GM12878 (cell line): Measurements from ENCODE around the gene SMIM10L1. TPM values are rescaled to one million over a fixed set of nuclear protein-coding genes. Genes with fewer than 3 reads are reported as not detected.
A peak's percentile ranks its signal among the peaks of the same experiment; 100 is the strongest.

Experiments
- ATAC-seq: fragments of 200-7000 bp; cut with Tn5 transposase; 3 replicates; pipeline ENCODE4 v1.9.1; 2020; ENCODE audit warnings: mild to moderate bottlenecking, moderate library complexity
- BruUV-seq: library from RNA; stranded (reverse); fragments of 400-500 nt; replicated peaks from 2 replicates; lab custom pipeline; 2021; lab: Mats Ljungman, UMichigan
- CTCF ChIA-PET: fragments of 300-600 bp; sonication (Branson Sonifier 250); formaldehyde crosslinking; extraction: SDS; loops from one replicate; lab custom pipeline; 2021; ENCODE audit warnings: inconsistent platforms; lab: Yijun Ruan, JAX
- POLR2A ChIA-PET: fragments of 350-600 bp; formaldehyde crosslinking; extraction: SDS; loops from one replicate; lab custom pipeline; 2021; ENCODE audit warnings: inconsistent platforms; lab: Charles Lee
- RAD21 ChIA-PET: fragments of 300-600 bp; sonication (Branson Sonifier 250); formaldehyde crosslinking; loops from one replicate; lab custom pipeline; 2023; ENCODE audit warnings: antibody characterized with exemption; ENCODE audit not compliant: unreplicated experiment; lab: Charles Lee
- SMC1A ChIA-PET: fragments of 300-600 bp; sonication (Branson Sonifier 250); formaldehyde crosslinking; loops from one replicate; lab custom pipeline; 2023; ENCODE audit not compliant: unreplicated experiment, uncharacterized antibody; lab: Charles Lee
- DNase-seq: peaks from one replicate; pipeline ENCODE4 v3.0.0-alpha.2; 2011; ENCODE audit warnings: low read depth, low spot score
- FAIRE-seq: peaks from 3 replicates; lab custom pipeline; 2011; peaks lifted over from hg19 to GRCh38; lab: Jason Lieb, UNC
- H2AFZ ChIP-seq: 2 replicates; pipeline ENCODE4 v1.6.0; 2011; ENCODE audit warnings: low read depth, low read length, control low read depth; ENCODE audit not compliant: control insufficient read depth
- H3K27ac ChIP-seq: 2 replicates; pipeline ENCODE4 v1.5.1; 2011; ENCODE audit warnings: control low read depth; ENCODE audit not compliant: control insufficient read depth, insufficient read depth
- H3K27me3 ChIP-seq, 2 experiments: replicated peaks in 1 of 2; 2 replicates each; pipeline versions ENCODE4 v1.6.0 to v1.6.1; 2011; ENCODE audit warnings: low read length in 1 of 2; ENCODE audit not compliant: control insufficient read depth in 2 of 2, insufficient read depth in 2 of 2
- H3K36me3 ChIP-seq, 2 experiments: 2 replicates each; pipeline ENCODE4 v1.5.1; 2011; ENCODE audit warnings: low read length in 1 of 2; ENCODE audit not compliant: control insufficient read depth in 2 of 2, insufficient read depth in 2 of 2
- H3K4me1 ChIP-seq: 2 replicates; pipeline ENCODE4 v1.6.1; 2011; ENCODE audit warnings: mild to moderate bottlenecking, low read length, moderate library complexity, mixed read lengths; ENCODE audit not compliant: control insufficient read depth, insufficient read depth
- H3K4me2 ChIP-seq: 2 replicates; pipeline ENCODE4 v1.6.0; 2011; ENCODE audit warnings: control low read depth; ENCODE audit not compliant: control insufficient read depth, insufficient read depth
- H3K4me3 ChIP-seq: fragments of 200-600 bp; sonication (generic); 2 replicates; pipeline ENCODE4 v1.5.1; 2016
- H3K79me2 ChIP-seq: 2 replicates; pipeline ENCODE4 v1.6.0; 2011; ENCODE audit warnings: low read length; ENCODE audit not compliant: control insufficient read depth, insufficient read depth
- H3K9ac ChIP-seq: 2 replicates; pipeline ENCODE4 v1.8.0; 2011; ENCODE audit warnings: low read length, control low read depth, mixed read lengths; ENCODE audit not compliant: control insufficient read depth, insufficient read depth
- H3K9me3 ChIP-seq: replicated peaks from 3 replicates; pipeline ENCODE4 v1.5.1; 2011; ENCODE audit warnings: mild to moderate bottlenecking, low read length; ENCODE audit not compliant: control insufficient read depth, insufficient read depth
- H4K20me1 ChIP-seq: 2 replicates; pipeline ENCODE4 v1.6.0; 2011; ENCODE audit not compliant: control insufficient read depth, insufficient read depth
- ATF7 ChIP-seq: fragments of 450-650 bp; IDR thresholded peaks from 2 replicates; pipeline ENCODE4 v1.6.1; 2016; ENCODE audit warnings: low read depth, mild to moderate bottlenecking
- CBFB ChIP-seq: IDR thresholded peaks from 2 replicates; pipeline ENCODE4 v1.6.1; 2016; ENCODE audit warnings: antibody characterized with exemption, low read depth
- CHD1 ChIP-seq: IDR thresholded peaks from 2 replicates; pipeline ENCODE4 v1.6.1; 2012; ENCODE audit warnings: low read depth, low read length, improper control_type of control experiment
- CREM ChIP-seq: IDR thresholded peaks from 2 replicates; pipeline ENCODE4 v1.6.1; 2014; ENCODE audit warnings: antibody characterized with exemption, low read depth
- FOXK2 ChIP-seq: fragments of 450-650 bp; IDR thresholded peaks from 2 replicates; pipeline ENCODE4 v1.6.1; 2017; ENCODE audit warnings: mild to moderate bottlenecking, moderate library complexity
- FOXM1 ChIP-seq: IDR thresholded peaks from 2 replicates; pipeline ENCODE4 v1.6.1; 2012; ENCODE audit warnings: low read depth, mild to moderate bottlenecking, inconsistent platforms, low read length, moderate library complexity
- MEF2A ChIP-seq: IDR thresholded peaks from 2 replicates; pipeline ENCODE4 v1.6.1; 2011; ENCODE audit warnings: low read depth, mild to moderate bottlenecking, low read length, moderate library complexity; ENCODE audit not compliant: insufficient read depth
- MEF2B ChIP-seq: fragments of 450-650 bp; IDR thresholded peaks from 2 replicates; pipeline ENCODE4 v1.6.1; 2018; ENCODE audit warnings: mild to moderate bottlenecking, moderate library complexity; ENCODE audit not compliant: partially characterized antibody, poor library complexity, severe bottlenecking
- PAX5 ChIP-seq: IDR thresholded peaks from 2 replicates; pipeline ENCODE4 v1.6.1; 2011; ENCODE audit warnings: low read depth, low read length, borderline replicate concordance
- PML ChIP-seq: IDR thresholded peaks from 2 replicates; pipeline ENCODE4 v1.6.1; 2012; ENCODE audit warnings: low read length, inconsistent platforms
- RELA ChIP-seq: fragments of 450-650 bp; IDR thresholded peaks from 2 replicates; pipeline ENCODE4 v1.8.0; 2014; ENCODE audit warnings: borderline replicate concordance; ENCODE audit not compliant: partially characterized antibody
- TBL1XR1 ChIP-seq: IDR thresholded peaks from 2 replicates; pipeline ENCODE4 v1.6.1; 2012; ENCODE audit warnings: low read depth, low read length, improper control_type of control experiment
- ZNF622 ChIP-seq: fragments of 450-650 bp; IDR thresholded peaks from 2 replicates; pipeline ENCODE4 v1.6.1; 2017; ENCODE audit warnings: mild to moderate bottlenecking, inconsistent platforms
- WGBS: methylation state at CpG from one replicate; pipeline ENCODE4 v1.1.6; 2016; ENCODE audit warnings: low lambda C conversion rate; ENCODE audit not compliant: insufficient replicate concordance, insufficient coverage; ENCODE audit errors: missing lambda C conversion rate; 5-methylcytosine and 5-hydroxymethylcytosine counted together
- in situ Hi-C: fragments of 300-500 bp; cut with MboI; formaldehyde crosslinking; loops from 9 replicates; pipeline ENCODE4 v1.14.3; 2018; ENCODE audit warnings: mixed read lengths
- intact Hi-C: fragments of 100-400 bp; cut with micrococcal nuclease; formaldehyde crosslinking; loops from one replicate; pipeline ENCODE4 v1.14.2; 2022; ENCODE audit not compliant: unreplicated experiment
- polyA plus RNA-seq, 11 experiments: library from polyadenylated mRNA; depleted of rRNA in 4 of 11; unstranded in 6 of 11; stranded (reverse) in 5 of 11; fragments of >200 nt; fragmentation: Nextera tagmentation in 4 of 11; fragmentation: Illumina TruSeq in 1 of 11; extraction: Ambion mirVana in 4 of 11; extraction: Trizol in 1 of 11; gene quantifications; 1 replicate in 1 of 11; 2 replicates in 10 of 11; pipeline versions ENCODE4 v1.2.1 to v1.2.3, GENCODE V29; 2011 to 2016; ENCODE audit warnings: inconsistent platforms in 2 of 11, missing spikeins in 2 of 11, low read depth in 1 of 11
- total RNA-seq, 4 experiments: library from RNA; depleted of rRNA in 3 of 4; stranded (reverse); fragments of >200 nt in 3 of 4; fragmentation: Illumina TruSeq in 1 of 4; extraction: Trizol in 1 of 4; gene quantifications; 2 replicates each; pipeline versions ENCODE4 v1.2.1 to v1.2.3, GENCODE V29; 2013 to 2021
- TF ChIP-seq, protein P1 (sequence below): fragments of 450-650 bp; IDR thresholded peaks from 2 replicates; pipeline ENCODE4 v1.6.1; 2017; ENCODE audit warnings: mild to moderate bottlenecking, moderate library complexity
- TF ChIP-seq, protein P2 (sequence below): fragments of 450-650 bp; IDR thresholded peaks from 2 replicates; pipeline ENCODE4 v1.6.1; 2017; ENCODE audit warnings: mild to moderate bottlenecking, low read depth, inconsistent platforms; ENCODE audit not compliant: poor library complexity, severe bottlenecking
- TF ChIP-seq, protein P3 (sequence below): IDR thresholded peaks from 2 replicates; pipeline ENCODE4 v1.6.1; 2011; ENCODE audit warnings: mild to moderate bottlenecking, low read depth, low read length, moderate library complexity; ENCODE audit not compliant: insufficient replicate concordance

Gene SMIM10L1
- total and polyA plus RNA-seq, 10 of the 15 experiments (the other 5 are each of a cell fraction or from before 2014, with no cell fraction given), result 3.3 to 10.5 (median 7.6) TPM

DNA sequence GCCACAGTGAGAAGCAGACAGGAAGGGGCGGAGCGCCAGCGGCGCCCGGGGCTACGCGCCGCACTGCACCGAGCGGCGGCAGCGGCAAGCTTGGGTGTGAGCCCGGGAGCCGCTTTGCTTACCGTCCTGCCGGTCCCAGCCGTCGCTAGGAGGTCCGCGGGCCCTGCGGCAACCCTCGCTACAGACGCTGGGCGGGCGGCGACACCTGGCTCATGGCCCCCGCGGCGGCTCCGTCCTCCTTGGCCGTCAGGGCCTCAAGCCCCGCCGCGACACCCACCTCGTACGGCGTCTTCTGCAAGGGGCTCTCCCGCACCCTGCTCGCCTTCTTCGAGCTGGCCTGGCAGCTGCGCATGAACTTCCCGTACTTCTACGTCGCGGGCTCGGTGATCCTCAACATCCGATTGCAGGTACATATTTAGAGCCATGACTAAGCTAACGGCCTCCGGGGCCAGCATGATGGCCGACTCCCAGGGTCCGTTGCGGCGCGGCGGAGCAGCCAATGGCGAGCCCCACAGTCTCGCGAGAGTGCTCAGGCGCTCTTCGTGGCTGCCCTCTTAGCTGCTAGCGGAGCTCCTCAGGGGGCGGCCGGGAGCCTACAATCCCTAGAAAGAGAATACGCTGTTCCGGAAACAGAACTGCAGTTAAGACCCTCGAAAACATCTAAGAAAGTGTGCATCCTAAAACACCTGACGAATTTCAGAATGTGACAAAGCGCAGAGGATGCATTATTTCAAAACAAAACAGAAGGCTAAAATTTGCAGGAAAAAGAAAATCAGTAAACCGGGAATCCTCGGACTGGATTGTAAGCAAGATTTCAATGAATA lies at the start of gene SMIM10L1 (continued):
- TF ChIP-seq, protein P1, sequence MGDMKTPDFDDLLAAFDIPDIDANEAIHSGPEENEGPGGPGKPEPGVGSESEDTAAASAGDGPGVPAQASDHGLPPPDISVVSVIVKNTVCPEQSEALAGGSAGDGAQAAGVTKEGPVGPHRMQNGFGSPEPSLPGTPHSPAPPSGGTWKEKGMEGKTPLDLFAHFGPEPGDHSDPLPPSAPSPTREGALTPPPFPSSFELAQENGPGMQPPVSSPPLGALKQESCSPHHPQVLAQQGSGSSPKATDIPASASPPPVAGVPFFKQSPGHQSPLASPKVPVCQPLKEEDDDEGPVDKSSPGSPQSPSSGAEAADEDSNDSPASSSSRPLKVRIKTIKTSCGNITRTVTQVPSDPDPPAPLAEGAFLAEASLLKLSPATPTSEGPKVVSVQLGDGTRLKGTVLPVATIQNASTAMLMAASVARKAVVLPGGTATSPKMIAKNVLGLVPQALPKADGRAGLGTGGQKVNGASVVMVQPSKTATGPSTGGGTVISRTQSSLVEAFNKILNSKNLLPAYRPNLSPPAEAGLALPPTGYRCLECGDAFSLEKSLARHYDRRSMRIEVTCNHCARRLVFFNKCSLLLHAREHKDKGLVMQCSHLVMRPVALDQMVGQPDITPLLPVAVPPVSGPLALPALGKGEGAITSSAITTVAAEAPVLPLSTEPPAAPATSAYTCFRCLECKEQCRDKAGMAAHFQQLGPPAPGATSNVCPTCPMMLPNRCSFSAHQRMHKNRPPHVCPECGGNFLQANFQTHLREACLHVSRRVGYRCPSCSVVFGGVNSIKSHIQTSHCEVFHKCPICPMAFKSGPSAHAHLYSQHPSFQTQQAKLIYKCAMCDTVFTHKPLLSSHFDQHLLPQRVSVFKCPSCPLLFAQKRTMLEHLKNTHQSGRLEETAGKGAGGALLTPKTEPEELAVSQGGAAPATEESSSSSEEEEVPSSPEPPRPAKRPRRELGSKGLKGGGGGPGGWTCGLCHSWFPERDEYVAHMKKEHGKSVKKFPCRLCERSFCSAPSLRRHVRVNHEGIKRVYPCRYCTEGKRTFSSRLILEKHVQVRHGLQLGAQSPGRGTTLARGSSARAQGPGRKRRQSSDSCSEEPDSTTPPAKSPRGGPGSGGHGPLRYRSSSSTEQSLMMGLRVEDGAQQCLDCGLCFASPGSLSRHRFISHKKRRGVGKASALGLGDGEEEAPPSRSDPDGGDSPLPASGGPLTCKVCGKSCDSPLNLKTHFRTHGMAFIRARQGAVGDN, result peak; percentile 77; the same call in 1 of the 2 replicates
- TF ChIP-seq MEF2A, result 0 out of 2 replicates have a peak, but pooled peaks have one; percentile 51
- TF ChIP-seq ZNF622, result no peak
- peak; percentile 97 for TF ChIP-seq PML
- TF ChIP-seq PAX5, result 0 out of 2 replicates have a peak, but pooled peaks have one; percentile 31

DNA sequence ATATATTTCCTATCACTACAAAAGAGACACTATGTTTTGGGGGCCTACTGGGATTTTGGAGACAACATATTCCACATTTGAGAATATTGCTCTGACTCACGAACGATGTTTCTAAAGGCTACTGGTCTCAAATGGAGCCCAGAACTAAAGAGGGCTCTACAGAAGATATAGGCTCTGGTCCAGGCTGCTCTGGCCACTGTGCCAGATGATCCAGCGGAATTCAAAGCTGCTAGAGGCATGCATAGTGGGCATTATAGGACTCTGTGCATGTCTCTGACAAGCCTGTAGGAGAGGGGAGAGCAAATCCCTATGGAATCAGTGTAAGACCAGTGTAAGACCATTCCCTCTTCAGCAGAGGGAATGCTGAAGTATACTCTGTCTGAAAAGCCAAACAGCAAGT lies 40.6 kb upstream of the SMIM10L1 start:
- Histone ChIP-seq H4K20me1 (no peaks in the 10 kb centered on the region), H3K79me2 (no peaks in the 10 kb centered on the region; the same call in none of the 2 replicates), H3K36me3 (no peaks in the 10 kb centered on the region; a peak in 1 of 4 replicates), H2AFZ (no peak overlapping the region), H3K9me3 (peaks cover 3% of the 10 kb centered on the region; the same call in 1 of the 3 replicates), H3K9ac (no peak overlapping the region), H3K27me3 (no peaks in the 10 kb centered on the region), H3K27ac (no peak overlapping the region), H3K4me2 (no peak overlapping the region), H3K4me3 (no peak overlapping the region), H3K4me1 (no peaks in the 10 kb centered on the region)
- in situ Hi-C loops (no loop called here), intact Hi-C loops (no loop called here)
- WGBS, result 94% methylated on average over 3 of the region's 3 CpGs
- POLR2A ChIA-PET, result no interaction called here
- CTCF ChIA-PET, result no interaction called here
- RAD21 ChIA-PET, result no interaction called here
- no peak for FAIRE-seq
- BruUV-seq, result no TSS peak
- no peak for DNase-seq
- ATAC-seq, result no peak
- SMC1A ChIA-PET, result no interaction called here
- TF ChIP-seq CREM, result no peak
- TF ChIP-seq, protein P2, sequence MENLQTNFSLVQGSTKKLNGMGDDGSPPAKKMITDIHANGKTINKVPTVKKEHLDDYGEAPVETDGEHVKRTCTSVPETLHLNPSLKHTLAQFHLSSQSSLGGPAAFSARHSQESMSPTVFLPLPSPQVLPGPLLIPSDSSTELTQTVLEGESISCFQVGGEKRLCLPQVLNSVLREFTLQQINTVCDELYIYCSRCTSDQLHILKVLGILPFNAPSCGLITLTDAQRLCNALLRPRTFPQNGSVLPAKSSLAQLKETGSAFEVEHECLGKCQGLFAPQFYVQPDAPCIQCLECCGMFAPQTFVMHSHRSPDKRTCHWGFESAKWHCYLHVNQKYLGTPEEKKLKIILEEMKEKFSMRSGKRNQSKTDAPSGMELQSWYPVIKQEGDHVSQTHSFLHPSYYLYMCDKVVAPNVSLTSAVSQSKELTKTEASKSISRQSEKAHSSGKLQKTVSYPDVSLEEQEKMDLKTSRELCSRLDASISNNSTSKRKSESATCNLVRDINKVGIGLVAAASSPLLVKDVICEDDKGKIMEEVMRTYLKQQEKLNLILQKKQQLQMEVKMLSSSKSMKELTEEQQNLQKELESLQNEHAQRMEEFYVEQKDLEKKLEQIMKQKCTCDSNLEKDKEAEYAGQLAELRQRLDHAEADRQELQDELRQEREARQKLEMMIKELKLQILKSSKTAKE, result no peak
- no peak for TF ChIP-seq RELA
- TF ChIP-seq, protein P3, sequence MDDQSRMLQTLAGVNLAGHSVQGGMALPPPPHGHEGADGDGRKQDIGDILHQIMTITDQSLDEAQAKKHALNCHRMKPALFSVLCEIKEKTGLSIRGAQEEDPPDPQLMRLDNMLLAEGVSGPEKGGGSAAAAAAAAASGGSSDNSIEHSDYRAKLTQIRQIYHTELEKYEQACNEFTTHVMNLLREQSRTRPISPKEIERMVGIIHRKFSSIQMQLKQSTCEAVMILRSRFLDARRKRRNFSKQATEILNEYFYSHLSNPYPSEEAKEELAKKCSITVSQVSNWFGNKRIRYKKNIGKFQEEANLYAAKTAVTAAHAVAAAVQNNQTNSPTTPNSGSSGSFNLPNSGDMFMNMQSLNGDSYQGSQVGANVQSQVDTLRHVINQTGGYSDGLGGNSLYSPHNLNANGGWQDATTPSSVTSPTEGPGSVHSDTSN, result no peak
- TF ChIP-seq TBL1XR1, result no peak
- no peak for TF ChIP-seq FOXM1
- TF ChIP-seq FOXK2, result no peak
- no peak for TF ChIP-seq CBFB
- no peak for TF ChIP-seq CHD1
- no peak for TF ChIP-seq MEF2B
- no peak for TF ChIP-seq ATF7
